KMS-11 (cell line): ENCODE data around the gene RNF222.
"Not testable (repeated sequence)": the region's sequence is repeated elsewhere in the genome, so short reads cannot be mapped to it uniquely, and the experiment has no call there.

Source experiments
- H2AFZ ChIP-seq: fragments of 200-600 bp; sonication (generic); 2 replicates; pipeline ENCODE4 v1.6.1; 2016; ENCODE audit warnings: antibody characterized with exemption, mixed run types, low read depth
- H3K27ac ChIP-seq: fragments of 200-600 bp; sonication (generic); 2 replicates; pipeline ENCODE4 v1.6.1; 2016; ENCODE audit warnings: mild to moderate bottlenecking, mixed run types
- H3K27me3 ChIP-seq: fragments of 200-600 bp; sonication (generic); 2 replicates; pipeline ENCODE4 v1.6.1; 2017; ENCODE audit warnings: mild to moderate bottlenecking, low read depth, mixed run types, moderate library complexity; ENCODE audit not compliant: insufficient read depth
- H3K36me3 ChIP-seq: fragments of 200-600 bp; sonication (generic); 2 replicates; pipeline ENCODE4 v1.6.1; 2017; ENCODE audit warnings: mild to moderate bottlenecking, mixed run types; ENCODE audit not compliant: insufficient read depth
- H3K4me1 ChIP-seq: fragments of 200-600 bp; sonication (generic); 2 replicates; pipeline ENCODE4 v1.6.1; 2016; ENCODE audit warnings: mild to moderate bottlenecking, low read depth, mixed run types; ENCODE audit not compliant: poor library complexity, severe bottlenecking
- H3K4me2 ChIP-seq: fragments of 200-600 bp; sonication (generic); 2 replicates; pipeline ENCODE4 v1.7.0; 2016; ENCODE audit warnings: mild to moderate bottlenecking, mixed run types
- H3K4me3 ChIP-seq: fragments of 200-600 bp; sonication (generic); IDR thresholded peaks from 2 replicates; pipeline ENCODE4 v1.6.1; 2017; ENCODE audit warnings: low read depth, low read length, mixed read lengths; ENCODE audit not compliant: insufficient read depth
- H3K79me2 ChIP-seq: fragments of 200-600 bp; sonication (generic); 2 replicates; pipeline ENCODE4 v1.6.1; 2016; ENCODE audit warnings: low read depth, mixed run types; ENCODE audit not compliant: insufficient read depth
- H3K9ac ChIP-seq: fragments of 200-600 bp; sonication (generic); 2 replicates; pipeline ENCODE4 v1.6.1; 2016; ENCODE audit warnings: mild to moderate bottlenecking, mixed run types
- H4K20me1 ChIP-seq: fragments of 200-600 bp; sonication (generic); 2 replicates; pipeline ENCODE4 v1.6.1; 2016; ENCODE audit warnings: mild to moderate bottlenecking, mixed run types; ENCODE audit not compliant: insufficient read depth
- TF ChIP-seq, protein P1 (sequence below): fragments of 200-600 bp; sonication (generic); conservative IDR thresholded peaks from 2 replicates; pipeline ENCODE4 v1.6.1; 2017; ENCODE audit warnings: low read depth, mild to moderate bottlenecking, antibody characterized with exemption, low read length, moderate library complexity, mixed read lengths

Gene RNF222

GRCh38 chr17:8401107-8401506 lies 3.5 kb upstream of the RNF222 start:
- no peak overlapping the region for H3K27ac ChIP-seq
- H3K27me3 ChIP-seq = no peaks in the 10 kb centered on the region
- no peaks in the 10 kb centered on the region for H4K20me1 ChIP-seq
- TF ChIP-seq, protein P1, sequence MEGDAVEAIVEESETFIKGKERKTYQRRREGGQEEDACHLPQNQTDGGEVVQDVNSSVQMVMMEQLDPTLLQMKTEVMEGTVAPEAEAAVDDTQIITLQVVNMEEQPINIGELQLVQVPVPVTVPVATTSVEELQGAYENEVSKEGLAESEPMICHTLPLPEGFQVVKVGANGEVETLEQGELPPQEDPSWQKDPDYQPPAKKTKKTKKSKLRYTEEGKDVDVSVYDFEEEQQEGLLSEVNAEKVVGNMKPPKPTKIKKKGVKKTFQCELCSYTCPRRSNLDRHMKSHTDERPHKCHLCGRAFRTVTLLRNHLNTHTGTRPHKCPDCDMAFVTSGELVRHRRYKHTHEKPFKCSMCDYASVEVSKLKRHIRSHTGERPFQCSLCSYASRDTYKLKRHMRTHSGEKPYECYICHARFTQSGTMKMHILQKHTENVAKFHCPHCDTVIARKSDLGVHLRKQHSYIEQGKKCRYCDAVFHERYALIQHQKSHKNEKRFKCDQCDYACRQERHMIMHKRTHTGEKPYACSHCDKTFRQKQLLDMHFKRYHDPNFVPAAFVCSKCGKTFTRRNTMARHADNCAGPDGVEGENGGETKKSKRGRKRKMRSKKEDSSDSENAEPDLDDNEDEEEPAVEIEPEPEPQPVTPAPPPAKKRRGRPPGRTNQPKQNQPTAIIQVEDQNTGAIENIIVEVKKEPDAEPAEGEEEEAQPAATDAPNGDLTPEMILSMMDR = no peak
- no peak overlapping the region for H2AFZ ChIP-seq
- no peaks in the 10 kb centered on the region for H3K4me1 ChIP-seq
- no peaks in the 10 kb centered on the region for H3K36me3 ChIP-seq
- no peak overlapping the region for H3K4me2 ChIP-seq
- H3K79me2 ChIP-seq = no peaks in the 10 kb centered on the region
- no peak overlapping the region for H3K9ac ChIP-seq
- H3K4me3 ChIP-seq = no peak overlapping the region

DNA sequence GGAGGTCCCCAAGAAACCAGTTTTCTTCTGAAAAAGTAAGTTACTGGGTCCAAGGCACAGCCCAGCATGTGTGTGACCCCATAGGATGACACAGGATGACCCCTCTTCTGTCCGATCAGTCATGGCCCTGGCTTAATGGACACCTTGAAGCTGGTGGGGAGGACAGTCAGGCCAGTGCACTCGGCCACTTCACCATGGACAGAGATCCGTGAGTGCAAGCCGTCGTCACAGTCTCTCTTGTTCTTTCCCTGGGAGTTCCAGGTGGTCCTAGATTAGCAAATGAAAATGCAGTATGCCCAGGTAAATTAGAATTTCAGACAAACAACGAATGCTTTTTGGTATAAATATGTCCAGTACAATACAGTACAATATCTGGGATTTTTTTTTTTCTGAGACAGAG lies 1.4 kb upstream of the RNF222 start:
- TF ChIP-seq, protein P1 = no peak
- no peaks in the 10 kb centered on the region for H3K27me3 ChIP-seq
- no peaks in the 10 kb centered on the region for H4K20me1 ChIP-seq
- no peak overlapping the region for H3K4me2 ChIP-seq
- H3K79me2 ChIP-seq = no peaks in the 10 kb centered on the region
- no peak overlapping the region for H3K27ac ChIP-seq
- no peak overlapping the region for H2AFZ ChIP-seq
- H3K9ac ChIP-seq = no peak overlapping the region
- no peak overlapping the region for H3K4me3 ChIP-seq
- H3K36me3 ChIP-seq = no peaks in the 10 kb centered on the region
- H3K4me1 ChIP-seq = no peaks in the 10 kb centered on the region

GRCh38 chr17:8394497-8394896 lies 3.1 kb downstream of the RNF222 start:
- H3K27me3 ChIP-seq, H2AFZ ChIP-seq, H3K36me3 ChIP-seq, H4K20me1 ChIP-seq, H3K4me3 ChIP-seq, H3K9ac ChIP-seq, H3K4me1 ChIP-seq, H3K79me2 ChIP-seq, H3K27ac ChIP-seq, H3K4me2 ChIP-seq: not testable (repeated sequence)

DNA sequence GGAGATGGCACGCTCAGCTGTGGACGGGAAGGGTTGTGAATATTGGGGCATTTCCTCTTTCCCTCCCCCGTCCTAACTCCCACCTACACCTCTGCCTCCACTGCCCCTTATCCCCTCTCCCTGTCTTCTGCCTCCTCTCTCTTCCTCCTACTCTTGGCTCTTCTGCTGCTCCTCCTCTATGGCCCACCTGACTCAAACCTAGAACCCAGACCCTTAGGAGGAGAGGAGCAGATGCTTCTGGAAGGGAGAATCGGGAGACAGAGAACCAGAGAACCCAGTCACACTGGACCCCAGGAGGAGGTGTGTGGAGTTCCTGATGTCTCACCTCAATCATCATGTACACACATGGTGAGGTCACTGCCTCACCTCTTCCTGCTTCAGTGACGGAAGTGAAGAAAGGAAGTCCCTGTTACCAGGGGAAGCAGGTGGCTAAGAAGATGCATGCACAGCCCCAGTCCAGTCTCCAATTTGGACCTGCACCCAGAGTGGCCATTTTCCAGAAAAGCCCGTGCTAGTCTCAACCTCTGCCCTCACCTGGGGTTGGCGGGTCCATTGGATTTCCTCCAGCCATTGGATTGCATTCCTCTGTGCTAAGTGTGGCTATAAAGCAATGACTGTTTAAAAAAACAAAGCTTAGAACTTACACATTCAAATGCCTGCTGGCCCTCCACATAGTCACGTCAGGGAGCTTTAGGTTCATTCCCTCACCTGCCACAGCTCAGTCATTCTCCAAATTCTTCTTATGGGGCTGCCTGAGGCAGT lies 4.0 kb downstream of the RNF222 start:
- no peak overlapping the region for H3K27ac ChIP-seq
- no peak overlapping the region for H2AFZ ChIP-seq
- H3K36me3 ChIP-seq = no peaks in the 10 kb centered on the region
- H3K4me2 ChIP-seq = no peak overlapping the region
- H3K4me1 ChIP-seq = no peaks in the 10 kb centered on the region
- no peak overlapping the region for H3K9ac ChIP-seq
- TF ChIP-seq, protein P1 = no peak
- H3K4me3 ChIP-seq = no peak overlapping the region
- H3K79me2 ChIP-seq = no peaks in the 10 kb centered on the region
- no peaks in the 10 kb centered on the region for H4K20me1 ChIP-seq
- no peaks in the 10 kb centered on the region for H3K27me3 ChIP-seq

DNA sequence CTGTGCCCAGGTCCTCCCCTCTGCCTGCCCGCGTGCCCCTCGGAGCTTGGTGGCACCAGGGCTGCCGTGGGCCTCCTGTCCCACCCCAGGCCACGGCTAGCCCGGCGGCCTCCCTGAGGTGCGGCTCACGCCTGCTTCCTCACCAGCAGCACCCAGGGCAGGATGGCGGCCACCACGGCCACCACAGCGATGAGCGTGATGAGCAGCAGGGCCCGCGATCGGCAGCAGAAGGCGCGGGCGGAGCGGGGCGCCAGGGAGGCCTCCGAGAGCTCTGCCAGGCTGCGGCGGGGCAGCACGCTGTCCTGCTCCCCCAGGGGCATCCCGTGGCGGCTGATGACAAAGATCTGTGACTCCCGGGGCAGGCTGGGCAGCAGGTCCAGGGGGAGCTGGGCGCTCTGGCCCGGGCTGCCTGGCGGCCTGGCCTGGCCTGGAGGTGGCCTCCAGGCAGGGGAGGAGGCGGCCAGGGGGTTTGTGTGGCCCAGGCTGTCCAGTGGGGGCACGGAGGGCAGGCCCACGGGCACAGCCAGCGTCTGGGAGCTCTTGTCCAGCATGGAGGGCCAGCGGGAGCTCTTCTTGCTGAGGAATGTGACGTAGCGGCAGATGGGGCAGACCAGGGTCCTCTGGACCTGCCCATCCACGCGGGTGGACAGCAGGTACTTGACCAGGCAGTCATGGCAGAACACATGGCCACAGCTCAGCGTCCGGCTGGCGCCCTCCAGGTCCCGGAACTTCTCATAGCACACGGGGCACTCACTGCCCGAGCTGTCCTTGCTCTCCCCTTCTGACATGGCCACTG lies 4.8 kb downstream of the RNF222 start:
- no peak overlapping the region for H3K27ac ChIP-seq
- no peak overlapping the region for H3K4me3 ChIP-seq
- H3K4me2 ChIP-seq = no peak overlapping the region
- H3K36me3 ChIP-seq = no peaks in the 10 kb centered on the region
- no peak overlapping the region for H3K9ac ChIP-seq
- H3K4me1 ChIP-seq = no peaks in the 10 kb centered on the region
- H3K27me3 ChIP-seq = no peaks in the 10 kb centered on the region
- H4K20me1 ChIP-seq = no peaks in the 10 kb centered on the region
- H2AFZ ChIP-seq = no peak overlapping the region
- TF ChIP-seq, protein P1 = no peak
- H3K79me2 ChIP-seq = no peaks in the 10 kb centered on the region
